A549 treated with DMSO at 1 μM for 4 hours (cell line): ENCODE results near the gene RANBP17. TPM values are rescaled to one million over a fixed set of nuclear protein-coding genes. Genes with fewer than 3 reads are reported as not detected.

Source experiments
- total RNA-seq: library from RNA; stranded (reverse); fragments of 200-300 nt; extraction: Qiagen RNA extraction; gene quantifications from 5 replicates; pipeline ENCODE4 v1.2.3, GENCODE V29; 2022; ENCODE audit warnings: low read depth

RANBP17 gene
- total RNA-seq: 2.5 to 3.8 TPM (median 3.2 TPM) in 5 replicates

GRCh38 chr5:170861917-170862766 lies at the start of gene RANBP17:
Gene RANBP17 (plus strand): TSS chr5:170862018.

DNA sequence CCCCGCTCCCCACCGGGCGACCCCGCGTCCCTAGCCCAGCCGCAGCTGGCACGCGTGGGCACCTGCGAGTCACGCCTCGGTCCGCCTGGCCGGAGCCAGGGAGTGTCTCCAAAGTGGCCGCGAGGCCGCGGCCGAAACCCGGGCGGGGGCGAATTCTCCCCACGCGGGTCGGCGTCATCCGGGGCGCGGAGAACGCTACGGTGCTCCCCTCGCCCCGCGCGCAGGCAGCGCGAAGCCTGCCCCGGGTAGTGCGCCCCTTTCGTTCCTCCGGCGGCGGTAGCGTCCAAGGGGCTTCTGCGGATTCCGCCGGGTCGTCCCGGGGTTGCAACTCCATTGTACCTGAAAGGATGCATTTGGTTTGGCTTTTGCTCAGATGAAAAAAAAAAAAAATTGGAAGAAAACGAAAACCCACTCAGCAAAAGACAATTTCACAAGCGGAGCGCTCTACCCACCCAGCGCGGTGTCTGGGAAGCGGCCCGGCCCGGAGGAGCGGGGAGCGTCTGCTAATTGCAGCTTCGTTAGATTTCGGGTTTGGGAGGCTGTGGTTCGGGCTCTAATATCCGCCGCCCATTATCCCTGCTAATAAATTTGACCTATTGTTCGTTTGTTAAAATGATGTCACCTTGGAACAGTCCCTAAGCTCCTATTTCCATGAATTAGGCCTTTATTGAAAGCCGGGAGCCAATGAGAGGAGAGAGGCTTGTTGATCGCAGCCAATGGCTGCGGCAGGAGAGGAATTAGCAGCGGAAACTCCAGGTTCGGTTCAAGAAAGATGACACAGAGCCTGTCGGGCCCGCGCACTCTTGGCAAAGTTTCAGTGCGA lies 446.8 kb downstream of the RANBP17 start, which contains the start of gene TLX3:
TSS of gene TLX3 (plus strand) at position 796 of the 823 bp plus-strand sequence. CDS start 118 bp downstream, outside the sequence.

Other genes with a start within 250 kb of the RANBP17 start
- gene GABRP, start 78.3 kb upstream of the RANBP17 start, total RNA-seq: not detected in 5 replicates